Measurements from ENCODE around the gene UROD. TPM values are rescaled to one million over a fixed set of nuclear protein-coding genes. Genes with fewer than 3 reads are reported as not detected.

The UROD gene
- total RNA-seq, 4 donors from 2014 or later: 94.5 to 137 (median 99.3) TPM

GRCh38 chr1:45038661-45039364 lies 26.8 kb downstream of the UROD start:
- DNase-seq: no peak

GRCh38 chr1:45040297-45040696 lies 28.2 kb downstream of the UROD start:
- Histone ChIP-seq H3K9me3 (no peaks in the 10 kb centered on the region), H3K27me3 (no peaks in the 10 kb centered on the region), H3K36me3 (no peaks in the 10 kb centered on the region), H3K4me3 (replicated peaks in 1 of 3) (no peak overlapping the region), H3K4me1 (no peaks in the 10 kb centered on the region), H3K27ac (no peak overlapping the region)
- intact Hi-C loops (cut with DNase I): no loop called here
- 94 to 100% methylated on average over 5 of the region's 5 CpGs for WGBS, 2 donors
- no peak for TF ChIP-seq POLR2A (IDR thresholded peaks at IDR 0.05)
- no peak for TF ChIP-seq CTCF (IDR thresholded peaks at IDR 0.05)
- DNase-seq: no peak

More at GRCh38 chr1:45038661-45039364, 26.8 kb downstream of the UROD start:
- peaks cover 0 to 8% of the 10 kb centered on the region in 2 donors for H3K4me1 ChIP-seq
- H3K9me3 ChIP-seq: no peaks in the 10 kb centered on the region
- no peaks in the 10 kb centered on the region for H3K36me3 ChIP-seq
- no peak overlapping the region for H3K27ac ChIP-seq
- TF ChIP-seq POLR2A (IDR thresholded peaks at IDR 0.05): no peak
- TF ChIP-seq CTCF (IDR thresholded peaks at IDR 0.05): no peak
- no peak overlapping the region for H3K4me3 ChIP-seq (replicated peaks in 1 of 3)
- H3K27me3 ChIP-seq: no peaks in the 10 kb centered on the region
- 90 to 95% methylated on average over 8 of the region's 8 CpGs for WGBS, 2 donors
- intact Hi-C loops (cut with DNase I): no loop called here

GRCh38 chr1:45043094-45043493 lies 31.0 kb downstream of the UROD start:
- H3K9me3 ChIP-seq: no peaks in the 10 kb centered on the region
- no peaks in the 10 kb centered on the region for H3K27me3 ChIP-seq
- H3K27ac ChIP-seq: no peak overlapping the region
- H3K36me3 ChIP-seq: no peaks in the 10 kb centered on the region
- no peaks in the 10 kb centered on the region for H3K4me1 ChIP-seq
- intact Hi-C loops (cut with DNase I): no loop called here
- TF ChIP-seq POLR2A (IDR thresholded peaks at IDR 0.05) (no peak), CTCF (IDR thresholded peaks at IDR 0.05) (no peak)
- no peak for DNase-seq
- WGBS, 2 donors: 94 to 95% methylated on average over 5 of the region's 5 CpGs
- no peak overlapping the region for H3K4me3 ChIP-seq (replicated peaks in 1 of 3)

- no peak for DNase-seq
- Histone ChIP-seq H3K9me3 (no peaks in the 10 kb centered on the region), H3K36me3 (no peaks in the 10 kb centered on the region), H3K27me3 (no peaks in the 10 kb centered on the region), H3K27ac (no peak overlapping the region), H3K4me1 (no peaks in the 10 kb centered on the region), H3K4me3 (replicated peaks in 1 of 3) (no peak overlapping the region)
- intact Hi-C loops (cut with DNase I): no loop called here
- 95 to 96% methylated on average over 1 of the region's 1 CpG for WGBS, 2 donors
- TF ChIP-seq POLR2A (IDR thresholded peaks at IDR 0.05) (no peak), CTCF (IDR thresholded peaks at IDR 0.05) (no peak)
Observed at GRCh38 chr1:45044916-45045315, 32.9 kb downstream of the UROD start.

- Histone ChIP-seq H3K9me3 (no peaks in the 10 kb centered on the region), H3K4me3 (replicated peaks in 1 of 3) (no peak overlapping the region), H3K27ac (no peak overlapping the region), H3K27me3 (no peaks in the 10 kb centered on the region), H3K36me3 (no peaks in the 10 kb centered on the region), H3K4me1 (no peaks in the 10 kb centered on the region)
- no peak for DNase-seq
- TF ChIP-seq POLR2A (IDR thresholded peaks at IDR 0.05) (no peak), CTCF (IDR thresholded peaks at IDR 0.05) (no peak)
- intact Hi-C loops (cut with DNase I): no loop called here
- 92% methylated on average over 5 of the region's 5 CpGs for WGBS, 2 donors
Observed at GRCh38 chr1:45047032-45047431, 35.0 kb downstream of the UROD start.
